Peyer's patch (tissue), 4 donors: Measurements from ENCODE around the gene CPD. TPM values are rescaled to one million over a fixed set of nuclear protein-coding genes. Genes with fewer than 3 reads are reported as not detected.

Experiments
- DNase-seq, 3 donors: peaks; one replicate each; pipeline ENCODE4 v3.0.0-alpha.2; 2017 to 2019
- H3K27ac ChIP-seq, 4 donors: fragments of 200-600 bp; sonication (generic); one replicate each; pipeline ENCODE4 v1.5.1; 2016 to 2019
- H3K27me3 ChIP-seq, 2 donors: fragments of 200-600 bp; sonication (generic); one replicate each; pipeline ENCODE4 v1.5.1; 2019
- H3K36me3 ChIP-seq, 3 donors: fragments of 200-600 bp; sonication (generic); one replicate each; pipeline ENCODE4 v1.5.1; 2016 to 2019
- H3K4me1 ChIP-seq, 4 donors: fragments of 200-600 bp; sonication (generic); one replicate each; pipeline ENCODE4 v1.5.1; 2016 to 2019
- H3K4me3 ChIP-seq, 4 donors: fragments of 200-600 bp; sonication (generic); 1 replicate in 3 of 4; 2 replicates in 1 of 4; pipeline ENCODE4 v1.5.1; 2016 to 2019; ENCODE audit warnings: mild to moderate bottlenecking in 1 of 4
- H3K9me3 ChIP-seq, 4 donors: fragments of 200-600 bp; sonication (generic); one replicate each; pipeline ENCODE4 v1.5.1; 2016 to 2019; ENCODE audit warnings: mild to moderate bottlenecking in 1 of 4
- CTCF ChIP-seq, 6 experiments: fragments of 450-650 bp in 4 of 6; fragments of 200-600 bp in 2 of 6; sonication (generic) in 1 of 6; IDR thresholded peaks; one replicate each; pipeline ENCODE4 v1.5.1; 2017 to 2019; ENCODE audit warnings: antibody characterized with exemption in 6 of 6, mild to moderate bottlenecking in 3 of 6, moderate library complexity in 1 of 6
- POLR2A ChIP-seq, 2 donors: fragments of 450-650 bp; IDR thresholded peaks; one replicate each; pipeline ENCODE4 v1.5.1; 2017; ENCODE audit warnings: antibody characterized with exemption in 2 of 2, mild to moderate bottlenecking in 2 of 2, moderate library complexity in 2 of 2
- small RNA-seq, 2 donors: library from RNA; depleted of rRNA; stranded (forward); fragments of <200 nt; gene quantifications; one replicate each; pipeline ENCODE3, GENCODE V24; 2016
- total RNA-seq, 4 donors: library from RNA; depleted of rRNA; stranded (reverse); fragments of >200 nt; gene quantifications; one replicate each; pipeline ENCODE4 v1.1.0, GENCODE V29; 2016

CPD gene
- total RNA-seq, 4 donors from 2014 or later = 9.9 to 242 (median 143) TPM

- H3K27ac ChIP-seq = peak overlapping the region in 1 of 4 donors; percentile 4
- TF ChIP-seq POLR2A (IDR thresholded peaks at IDR 0.05) (no peak), CTCF (IDR thresholded peaks at IDR 0.05) (no peak)
- H3K4me3 ChIP-seq = no peak overlapping the region
- no peak for DNase-seq
- H3K4me1 ChIP-seq = no peaks in the 10 kb centered on the region
- H3K36me3 ChIP-seq = peaks cover 0 to 34% (median 0%) of the 10 kb centered on the region in 3 donors
- H3K9me3 ChIP-seq = no peaks in the 10 kb centered on the region
- no peaks in the 10 kb centered on the region for H3K27me3 ChIP-seq
Measured at GRCh38 chr17:30519166-30519565, 140.4 kb downstream of the CPD start.

Small RNAs within 50 kb of the gene (small RNA-seq; reads per million reads assigned to genes)
- gene RF00019 = 0 reads per million in 2 donors
- 0 reads per million in 2 donors for gene RNU6-990P

Other genes starting within 250 kb of the CPD start
- 100 to 1,000 TPM in 2 of 4 donors, 10 to 100 TPM in 2; 10.7 to 156 (median 109) TPM for gene SLC6A4, start 143.2 kb upstream of the CPD start, total RNA-seq
- gene BLMH, start 87.0 kb upstream of the CPD start, total RNA-seq = 10 to 100 TPM; 19.4 to 49.5 (median 31.3) TPM
- gene TMIGD1, start 44.9 kb upstream of the CPD start, total RNA-seq = 100 to 1,000 TPM in 3 of 4 donors, 1 to 10 TPM in 1; 5.0 to 684 (median 290) TPM
- 10 to 100 TPM; 28.9 to 55.4 (median 45.9) TPM for gene GOSR1, start 98.5 kb downstream of the CPD start, total RNA-seq